Trophoblast cell (in vitro differentiated cells and primary cell): ENCODE data around the gene CRYZL1.

Experiments
- DNase-seq, 2 donors: peaks; one replicate each; pipeline ENCODE4 v3.0.0-alpha.2; 2016
- H2AFZ ChIP-seq: 2 replicates; pipeline ENCODE4 v1.6.1; 2013; ENCODE audit warnings: low read length, moderate library complexity, mild to moderate bottlenecking; ENCODE audit not compliant: insufficient read depth, poor library complexity
- H2AK5ac ChIP-seq: 2 replicates; pipeline ENCODE4 v1.6.1; 2013; ENCODE audit warnings: mild to moderate bottlenecking, low read length
- H2BK120ac ChIP-seq: 2 replicates; pipeline ENCODE4 v1.6.1; 2013; ENCODE audit warnings: low read length, mild to moderate bottlenecking, moderate library complexity; ENCODE audit not compliant: insufficient read depth, poor library complexity
- H2BK12ac ChIP-seq: 2 replicates; pipeline ENCODE4 v1.6.1; 2013; ENCODE audit warnings: mild to moderate bottlenecking, low read length, moderate library complexity
- H2BK5ac ChIP-seq: 2 replicates; pipeline ENCODE4 v1.6.1; 2013; ENCODE audit warnings: low read length, low read depth, moderate library complexity, mild to moderate bottlenecking; ENCODE audit not compliant: poor library complexity
- H3K14ac ChIP-seq: 2 replicates; pipeline ENCODE4 v1.6.1; 2013; ENCODE audit warnings: mild to moderate bottlenecking, low read length
- H3K18ac ChIP-seq: 2 replicates; pipeline ENCODE4 v1.6.1; 2013; ENCODE audit warnings: mild to moderate bottlenecking, low read length
- H3K23ac ChIP-seq: 2 replicates; pipeline ENCODE4 v1.6.1; 2013; ENCODE audit warnings: low read length
- H3K27ac ChIP-seq: 2 replicates; pipeline ENCODE4 v1.5.1; 2013; ENCODE audit warnings: low read depth, mild to moderate bottlenecking, inconsistent platforms, low read length, moderate library complexity
- H3K27me3 ChIP-seq: 2 replicates; pipeline ENCODE4 v1.6.1; 2013; ENCODE audit warnings: inconsistent platforms, mild to moderate bottlenecking, low read length, moderate library complexity; ENCODE audit not compliant: insufficient read depth
- H3K36me3 ChIP-seq, 2 experiments: 1 replicate in 1 of 2; 2 replicates in 1 of 2; pipeline ENCODE4 v1.6.1; 2013; ENCODE audit warnings: low read length in 2 of 2, mild to moderate bottlenecking in 2 of 2, moderate library complexity in 1 of 2; ENCODE audit not compliant: insufficient read depth in 2 of 2, control insufficient read depth in 1 of 2
- H3K4ac ChIP-seq: 2 replicates; pipeline ENCODE4 v1.6.1; 2013; ENCODE audit warnings: low read depth, mild to moderate bottlenecking, low read length, moderate library complexity
- H3K4me1 ChIP-seq, 2 experiments: 1 replicate in 1 of 2; 2 replicates in 1 of 2; pipeline ENCODE4 v1.6.1; 2013; ENCODE audit warnings: low read length in 2 of 2, mild to moderate bottlenecking in 2 of 2, moderate library complexity in 1 of 2; ENCODE audit not compliant: insufficient read depth in 2 of 2, control insufficient read depth in 1 of 2
- H3K4me2 ChIP-seq: 2 replicates; pipeline ENCODE4 v1.6.1; 2013; ENCODE audit warnings: inconsistent platforms, mild to moderate bottlenecking, low read length, moderate library complexity
- H3K4me3 ChIP-seq: 2 replicates; pipeline ENCODE4 v1.5.1; 2013; ENCODE audit warnings: mild to moderate bottlenecking, low read depth, low read length, inconsistent platforms
- H3K79me1 ChIP-seq: one replicate; pipeline ENCODE4 v1.6.1; 2013; ENCODE audit warnings: low read length
- H3K79me2 ChIP-seq: 2 replicates; pipeline ENCODE4 v1.6.1; 2013; ENCODE audit warnings: low read length, mild to moderate bottlenecking; ENCODE audit not compliant: control insufficient read depth, insufficient read depth, poor library complexity
- H3K9ac ChIP-seq: 2 replicates; pipeline ENCODE4 v1.6.1; 2013; ENCODE audit warnings: mild to moderate bottlenecking, low read length
- H3K9me3 ChIP-seq: 2 replicates; pipeline ENCODE4 v1.6.1; 2013; ENCODE audit warnings: low read depth, mild to moderate bottlenecking, control low read depth, inconsistent platforms, low read length; ENCODE audit not compliant: insufficient read depth
- H4K12ac ChIP-seq: 2 replicates; pipeline ENCODE4 v1.6.1; 2013; ENCODE audit warnings: low read depth, mild to moderate bottlenecking, low read length, moderate library complexity
- H4K8ac ChIP-seq: 2 replicates; pipeline ENCODE4 v1.6.1; 2013; ENCODE audit warnings: low read depth, mild to moderate bottlenecking, low read length, moderate library complexity
- H4K91ac ChIP-seq: one replicate; pipeline ENCODE4 v1.6.1; 2013; ENCODE audit warnings: low read depth, mild to moderate bottlenecking, low read length, moderate library complexity
- WGBS: extraction: QIAGEN DNeasy Blood & Tissue Kit; methylation state at CpG from one replicate; pipeline ENCODE4 v1.1.7; 2013; ENCODE audit warnings: missing lambda C conversion rate; ENCODE audit not compliant: insufficient read length, insufficient coverage; ENCODE audit errors: extremely low coverage; 5-methylcytosine and 5-hydroxymethylcytosine counted together

Gene CRYZL1

GRCh38 chr21:33654412-33654811 lies 12.9 kb upstream of the CRYZL1 start:
- Histone ChIP-seq H3K79me2 (peaks cover 11% of the 10 kb centered on the region), H3K27me3 (no peaks in the 10 kb centered on the region), H4K91ac (no peak overlapping the region), H2AK5ac (no peak overlapping the region), H3K4me3 (no peak overlapping the region), H3K27ac (peak overlapping the region; percentile 33), H3K4ac (peak overlapping the region; percentile 29), H2AFZ (no peak overlapping the region), H4K8ac (no peak overlapping the region), H3K9ac (no peak overlapping the region), H3K36me3 (peaks cover 0 to 3% of the 10 kb centered on the region in 2 experiments), H3K79me1 (peaks cover 4% of the 10 kb centered on the region), H2BK12ac (no peak overlapping the region), H3K4me1 (peaks cover 9 to 17% of the 10 kb centered on the region in 2 experiments), H2BK5ac (no peak overlapping the region), H3K14ac (no peak overlapping the region), H3K18ac (no peak overlapping the region), H3K9me3 (no peaks in the 10 kb centered on the region), H3K4me2 (no peak overlapping the region), H3K23ac (no peak overlapping the region), H4K12ac (no peak overlapping the region), H2BK120ac (no peak overlapping the region)
- no peak for DNase-seq
- no CpG with 5 or more reads among the region's 4 CpGs for whole genome bisulfite sequencing

GRCh38 chr21:33651965-33652680 lies 10.6 kb upstream of the CRYZL1 start:
- no peak overlapping the region for H2BK12ac ChIP-seq
- H2AK5ac ChIP-seq, result no peak overlapping the region
- H4K8ac ChIP-seq, result no peak overlapping the region
- H2AFZ ChIP-seq, result no peak overlapping the region
- H3K14ac ChIP-seq, result no peak overlapping the region
- no peak overlapping the region for H2BK5ac ChIP-seq
- no peak overlapping the region for H3K4me3 ChIP-seq
- peaks cover 16% of the 10 kb centered on the region for H3K79me2 ChIP-seq
- no peak for DNase-seq
- no peak overlapping the region for H4K91ac ChIP-seq
- no peak overlapping the region for H3K9ac ChIP-seq
- H3K4ac ChIP-seq, result no peak overlapping the region
- no peak overlapping the region for H4K12ac ChIP-seq
- H3K27ac ChIP-seq, result no peak overlapping the region
- no peaks in the 10 kb centered on the region for H3K27me3 ChIP-seq
- H3K4me1 ChIP-seq, result peaks cover 4 to 15% of the 10 kb centered on the region in 2 experiments
- no peak overlapping the region for H3K18ac ChIP-seq
- H3K23ac ChIP-seq, result no peak overlapping the region
- no peaks in the 10 kb centered on the region for H3K9me3 ChIP-seq
- H3K79me1 ChIP-seq, result peaks cover 2% of the 10 kb centered on the region
- no CpG with 5 or more reads among the region's 8 CpGs for WGBS
- H2BK120ac ChIP-seq, result no peak overlapping the region
- no peak overlapping the region for H3K4me2 ChIP-seq
- peaks cover 0 to 3% of the 10 kb centered on the region in 2 experiments for H3K36me3 ChIP-seq

- no peak for DNase-seq
- no peak overlapping the region for H4K12ac ChIP-seq
- H3K4ac ChIP-seq, result peak overlapping the region; percentile 11
- H3K4me1 ChIP-seq, result peaks cover 4 to 15% of the 10 kb centered on the region in 2 experiments
- H3K14ac ChIP-seq, result no peak overlapping the region
- peaks cover 0 to 3% of the 10 kb centered on the region in 2 experiments for H3K36me3 ChIP-seq
- no peak overlapping the region for H3K18ac ChIP-seq
- no peak overlapping the region for H3K4me2 ChIP-seq
- no CpG with 5 or more reads among the region's 7 CpGs for WGBS
- no peak overlapping the region for H2BK120ac ChIP-seq
- no peak overlapping the region for H4K91ac ChIP-seq
- no peak overlapping the region for H2BK5ac ChIP-seq
- H3K79me1 ChIP-seq, result peaks cover 2% of the 10 kb centered on the region
- no peaks in the 10 kb centered on the region for H3K27me3 ChIP-seq
- no peak overlapping the region for H3K4me3 ChIP-seq
- H3K79me2 ChIP-seq, result peaks cover 16% of the 10 kb centered on the region
- H3K9me3 ChIP-seq, result no peaks in the 10 kb centered on the region
- no peak overlapping the region for H3K9ac ChIP-seq
- H2AFZ ChIP-seq, result no peak overlapping the region
- no peak overlapping the region for H2BK12ac ChIP-seq
- H2AK5ac ChIP-seq, result no peak overlapping the region
- no peak overlapping the region for H4K8ac ChIP-seq
- no peak overlapping the region for H3K23ac ChIP-seq
- no peak overlapping the region for H3K27ac ChIP-seq
Measured at GRCh38 chr21:33650929-33651509, 9.5 kb upstream of the CRYZL1 start.

DNA sequence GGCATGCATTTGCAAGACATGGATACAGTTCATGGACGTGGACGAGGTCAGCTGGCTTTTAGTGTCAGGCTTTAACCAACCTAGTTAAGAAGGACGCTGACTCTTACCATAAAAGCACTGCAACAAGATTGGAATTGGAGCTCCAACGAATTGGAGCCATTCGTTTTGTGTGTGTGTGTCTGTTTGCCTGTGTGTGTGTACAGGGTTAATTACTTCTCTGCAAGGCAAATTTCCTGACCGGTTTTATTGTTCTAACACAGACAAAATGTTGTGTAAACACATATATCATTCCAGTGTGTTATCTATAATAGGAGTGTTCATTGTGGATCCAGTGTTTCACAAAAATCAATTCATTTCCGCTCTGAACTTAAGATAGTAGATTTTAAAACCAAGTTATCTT lies 8.7 kb upstream of the CRYZL1 start:
- Histone ChIP-seq H3K9ac (no peak overlapping the region), H2BK12ac (no peak overlapping the region), H3K23ac (no peak overlapping the region), H3K4me2 (no peak overlapping the region), H2AK5ac (no peak overlapping the region), H3K79me1 (peaks cover under 1% of the 10 kb centered on the region), H3K18ac (no peak overlapping the region), H4K91ac (no peak overlapping the region), H3K27me3 (no peaks in the 10 kb centered on the region), H3K79me2 (peaks cover 18% of the 10 kb centered on the region), H3K36me3 (peaks cover 0 to 3% of the 10 kb centered on the region in 2 experiments), H3K27ac (no peak overlapping the region), H3K9me3 (no peaks in the 10 kb centered on the region), H2BK5ac (no peak overlapping the region), H4K12ac (no peak overlapping the region), H3K14ac (no peak overlapping the region), H3K4me1 (peaks cover 2 to 12% of the 10 kb centered on the region in 2 experiments), H3K4me3 (no peak overlapping the region), H4K8ac (no peak overlapping the region), H3K4ac (no peak overlapping the region), H2AFZ (no peak overlapping the region), H2BK120ac (no peak overlapping the region)
- WGBS, result no CpG with 5 or more reads among the region's 7 CpGs
- no peak for DNase-seq
